ENCODE results near the gene EPHX1. TPM values are rescaled to one million over a fixed set of nuclear protein-coding genes. Genes with fewer than 3 reads are reported as not detected.
"Not testable (repeated sequence)": the region's sequence is repeated elsewhere in the genome, so short reads cannot be mapped to it uniquely, and the experiment has no call there.

EPHX1 gene
- total and polyA plus RNA-seq, 10 of the 15 experiments (the other 5 are each of a cell fraction or from before 2014, with no cell fraction given) = 0.33 to 2.9 (median 0.78) TPM; not detected in 2

- not testable (repeated sequence) for H3K4me1 ChIP-seq (ENCODE audit: control insufficient read depth, insufficient read depth, low read length); DNase-seq (ENCODE audit: low read depth, low spot score); H2AFZ ChIP-seq (ENCODE audit: control insufficient read depth, low read depth, low read length); H3K27me3 ChIP-seq (replicated peaks in 1 of 2; ENCODE audit: control insufficient read depth in 2 of 2, insufficient read depth in 2 of 2, low read length in 1 of 2); FAIRE-seq; ATAC-seq; BruUV-seq (replicated peaks); H4K20me1 ChIP-seq (ENCODE audit: control insufficient read depth, insufficient read depth); H3K9me3 ChIP-seq (replicated peaks; ENCODE audit: control insufficient read depth, insufficient read depth, low read length); H3K27ac ChIP-seq (ENCODE audit: control insufficient read depth, insufficient read depth)
- ChIA-PET RAD21 (ENCODE audit: unreplicated experiment) (interaction anchor here (0.6 to 5.2 kb wide), 8 partner anchors 11 to 353 kb away, joined by 3 to 39 read pairs (median 4); partner anchors contain the start of gene TMEM63A), POLR2A (interaction anchor here (0.7 to 3.8 kb wide), 4 partner anchors 9 to 128 kb away, joined by 3 to 30 read pairs (median 4); partner anchors contain the start of gene TMEM63A), CTCF (interaction anchor here (1.3 to 6.2 kb wide), 8 partner anchors 12 to 312 kb away, joined by 3 to 57 read pairs (median 12); partner anchors contain the start of gene TMEM63A), SMC1A (ENCODE audit: uncharacterized antibody, unreplicated experiment) (interaction anchor here (0.7 to 3.5 kb wide), 9 partner anchors 8 to 419 kb away, joined by 3 to 29 read pairs (median 6); partner anchors contain the start of gene TMEM63A)
- peak overlapping the region; percentile 81 for H3K4me2 ChIP-seq (ENCODE audit: control insufficient read depth, insufficient read depth)
- WGBS (ENCODE audit: insufficient coverage, insufficient replicate concordance, low lambda C conversion rate, missing lambda C conversion rate) = 70% methylated on average over 13 of the region's 13 CpGs
- H3K36me3 ChIP-seq (ENCODE audit: control insufficient read depth in 2 of 2, insufficient read depth in 2 of 2, low read length in 1 of 2) = peaks cover 0 to 10% of the 10 kb centered on the region in 2 experiments; a peak in 1 of 4 replicates
- intact Hi-C loops (cut with micrococcal nuclease; ENCODE audit: unreplicated experiment) = loop anchor here (5.0 to 10.0 kb wide), 2 partner anchors 143 to 336 kb away; partner anchors contain the start of gene PYCR2
- H3K9ac ChIP-seq (ENCODE audit: control insufficient read depth, insufficient read depth, low read length) = peak overlapping the region; percentile 95; the same call in 1 of the 2 replicates
- H3K79me2 ChIP-seq (ENCODE audit: control insufficient read depth, insufficient read depth, low read length) = peaks cover 57% of the 10 kb centered on the region
- TF ChIP-seq MLLT1 (IDR thresholded peaks at IDR 0.05) = 0 out of 2 replicates have a peak, but pooled peaks have one; percentile 17
- in situ Hi-C loops (cut with MboI) = loop anchor here (5.0 to 10.0 kb wide), 2 partner anchors 133 to 304 kb away; no protein-coding TSS in a partner anchor
- peak overlapping the region; percentile 87 for H3K4me3 ChIP-seq
Observed at GRCh38 chr1:225779165-225779564, 30.8 kb upstream of the EPHX1 start.

- DNase-seq (ENCODE audit: low read depth, low spot score) (no peak), ATAC-seq (no peak), FAIRE-seq (no peak)
- BruUV-seq (replicated peaks) = no TSS peak
- intact Hi-C loops (cut with micrococcal nuclease; ENCODE audit: unreplicated experiment) = no loop called here
- peak overlapping the region; percentile 81 for H3K4me2 ChIP-seq (ENCODE audit: control insufficient read depth, insufficient read depth)
- 99% methylated on average over 5 of the region's 5 CpGs for WGBS (ENCODE audit: insufficient coverage, insufficient replicate concordance, low lambda C conversion rate, missing lambda C conversion rate)
- ChIA-PET POLR2A (interaction anchor here (1.2 to 3.8 kb wide), 2 partner anchors 102 to 128 kb away, joined by 3 to 30 read pairs; partner anchors contain the start of gene TMEM63A), CTCF (interaction anchor here (1.0 to 6.2 kb wide), 5 partner anchors 11 to 208 kb away, joined by 3 to 57 read pairs (median 9); partner anchors contain the start of gene TMEM63A), RAD21 (ENCODE audit: unreplicated experiment) (interaction anchor here (5.2 kb wide), 2 partner anchors 102 to 130 kb away, joined by 37 to 39 read pairs; partner anchors contain the start of gene TMEM63A), SMC1A (ENCODE audit: uncharacterized antibody, unreplicated experiment) (interaction anchor here (0.6 to 3.5 kb wide), 4 partner anchors 101 to 218 kb away, joined by 3 to 29 read pairs (median 8); partner anchors contain the start of gene TMEM63A)
- H3K4me1 ChIP-seq (ENCODE audit: control insufficient read depth, insufficient read depth, low read length) = no peaks in the 10 kb centered on the region
- H3K27ac ChIP-seq (ENCODE audit: control insufficient read depth, insufficient read depth) = no peak overlapping the region
- H3K9me3 ChIP-seq (replicated peaks; ENCODE audit: control insufficient read depth, insufficient read depth, low read length) = no peaks in the 10 kb centered on the region; the same call in 2 of the 3 replicates
- H3K79me2 ChIP-seq (ENCODE audit: control insufficient read depth, insufficient read depth, low read length) = peaks cover 57% of the 10 kb centered on the region
- H3K36me3 ChIP-seq (ENCODE audit: control insufficient read depth in 2 of 2, insufficient read depth in 2 of 2, low read length in 1 of 2) = peaks cover 2 to 14% of the 10 kb centered on the region in 2 experiments; a peak in 3 of 4 replicates
- 0 out of 2 replicates have a peak, but pooled peaks have one; percentile 42 for TF ChIP-seq SMAD5 (IDR thresholded peaks at IDR 0.05; ENCODE audit: low read depth)
- TF ChIP-seq CEBPZ (IDR thresholded peaks at IDR 0.05; ENCODE audit: low read depth, low read length) = no peak
- peak; percentile 54; the same call in 1 of the 2 replicates for TF ChIP-seq POLR2A (IDR thresholded peaks at IDR 0.05; ENCODE audit: low read depth, low read length)
- no peak overlapping the region for H3K9ac ChIP-seq (ENCODE audit: control insufficient read depth, insufficient read depth, low read length)
- in situ Hi-C loops (cut with MboI) = no loop called here
- H3K4me3 ChIP-seq = peak overlapping the region; percentile 56
- H4K20me1 ChIP-seq (ENCODE audit: control insufficient read depth, insufficient read depth) = no peaks in the 10 kb centered on the region; the same call in 1 of the 2 replicates
- H3K27me3 ChIP-seq (replicated peaks in 1 of 2; ENCODE audit: control insufficient read depth in 2 of 2, insufficient read depth in 2 of 2, low read length in 1 of 2) = no peaks in the 10 kb centered on the region
- no peak overlapping the region for H2AFZ ChIP-seq (ENCODE audit: control insufficient read depth, low read depth, low read length)
Observed at GRCh38 chr1:225780134-225780533, 29.8 kb upstream of the EPHX1 start.
